GM21786 (cell line): Measurements from ENCODE around the gene ALOX5.
"Not testable (repeated sequence)": the region's sequence is repeated elsewhere in the genome, so short reads cannot be mapped to it uniquely, and the experiment has no call there.

Experiments
- ATAC-seq: cut with Tn5 transposase; IDR thresholded peaks from one replicate; pipeline ENCODE4 v1.9.1; 2021; ENCODE audit not compliant: unreplicated experiment

Gene ALOX5

DNA sequence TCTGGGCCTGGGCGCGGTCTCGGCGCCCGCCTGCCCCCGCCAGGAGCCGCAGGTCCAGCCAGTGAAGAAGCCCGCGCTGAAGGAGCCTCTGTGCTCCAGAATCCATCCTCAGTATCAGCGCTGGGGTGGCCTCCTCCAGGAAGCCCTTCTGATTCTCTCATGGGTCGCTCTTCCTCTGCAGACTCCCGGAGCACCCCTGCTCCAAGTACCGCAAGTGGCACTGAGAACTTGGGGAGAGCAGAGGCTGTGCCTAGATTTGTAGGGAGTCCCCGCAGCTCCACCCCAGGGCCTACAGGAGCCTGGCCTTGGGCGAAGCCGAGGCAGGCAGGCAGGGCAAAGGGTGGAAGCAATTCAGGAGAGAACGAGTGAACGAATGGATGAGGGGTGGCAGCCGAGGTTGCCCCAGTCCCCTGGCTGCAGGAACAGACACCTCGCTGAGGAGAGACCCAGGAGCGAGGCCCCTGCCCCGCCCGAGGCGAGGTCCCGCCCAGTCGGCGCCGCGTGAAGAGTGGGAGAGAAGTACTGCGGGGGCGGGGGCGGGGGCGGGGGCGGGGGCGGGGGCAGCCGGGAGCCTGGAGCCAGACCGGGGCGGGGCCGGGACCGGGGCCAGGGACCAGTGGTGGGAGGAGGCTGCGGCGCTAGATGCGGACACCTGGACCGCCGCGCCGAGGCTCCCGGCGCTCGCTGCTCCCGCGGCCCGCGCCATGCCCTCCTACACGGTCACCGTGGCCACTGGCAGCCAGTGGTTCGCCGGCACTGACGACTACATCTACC is at the start of gene ALOX5:
ALOX5 (plus strand) TSS at position 641 of the 774 bp plus-strand sequence; CDS start at position 705, 64 bp downstream.
- ATAC-seq: peak; percentile 58

DNA sequence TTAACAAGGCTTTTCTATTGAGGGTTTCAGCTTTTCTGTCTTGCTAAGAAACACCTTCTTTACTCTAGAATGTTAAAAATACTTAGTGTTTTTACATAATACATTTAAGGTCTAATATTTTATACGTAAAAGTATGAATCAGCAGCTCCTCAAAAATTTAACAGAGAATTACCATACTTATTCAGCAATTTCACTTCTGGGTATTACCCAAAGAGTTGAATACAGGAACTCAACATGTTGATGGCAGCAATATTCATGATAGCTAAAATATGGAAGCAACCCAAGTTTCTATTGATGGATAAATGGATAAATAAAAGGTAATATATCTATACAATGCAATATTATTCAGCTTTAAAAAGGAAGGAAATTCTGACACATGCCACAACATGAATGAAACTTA is 48.9 kb upstream of the ALOX5 start:
- ATAC-seq: no peak

DNA sequence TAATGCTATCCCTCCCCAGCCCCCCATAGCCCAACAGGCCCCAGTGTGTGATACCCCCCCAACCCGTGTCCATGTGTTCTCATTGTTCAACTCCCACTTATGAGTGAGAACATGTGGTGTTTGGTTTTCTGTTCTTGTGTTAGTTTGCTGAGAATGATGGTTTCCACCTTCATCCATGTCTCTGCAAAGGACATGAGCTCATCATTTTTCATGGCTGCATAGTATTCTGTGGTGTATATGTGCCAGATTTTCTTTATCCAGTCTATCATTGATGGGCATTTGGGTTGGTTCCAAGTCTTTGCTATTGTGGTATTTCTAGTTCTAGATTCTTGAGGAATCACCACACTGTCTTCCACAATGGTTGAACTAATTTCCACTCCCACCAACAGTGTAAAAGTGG is 47.2 kb upstream of the ALOX5 start:
- not testable (repeated sequence) for ATAC-seq

- ATAC-seq: not testable (repeated sequence)
Observed at GRCh38 chr10:45331824-45332223, 42.2 kb upstream of the ALOX5 start.

- no peak for ATAC-seq
Observed at GRCh38 chr10:45339894-45340293, 34.1 kb upstream of the ALOX5 start.

- ATAC-seq: not testable (repeated sequence)
Observed at GRCh38 chr10:45340420-45340819, 33.6 kb upstream of the ALOX5 start.

GRCh38 chr10:45346652-45347335 is 27.2 kb upstream of the ALOX5 start:
- ATAC-seq: not testable (repeated sequence)

GRCh38 chr10:45347464-45347863 is 26.6 kb upstream of the ALOX5 start:
- not testable (repeated sequence) for ATAC-seq

- ATAC-seq: not testable (repeated sequence)
Observed at GRCh38 chr10:45348196-45348765, 25.7 kb upstream of the ALOX5 start.

GRCh38 chr10:45353186-45353585 is 20.8 kb upstream of the ALOX5 start:
- peak; percentile 42 for ATAC-seq

DNA sequence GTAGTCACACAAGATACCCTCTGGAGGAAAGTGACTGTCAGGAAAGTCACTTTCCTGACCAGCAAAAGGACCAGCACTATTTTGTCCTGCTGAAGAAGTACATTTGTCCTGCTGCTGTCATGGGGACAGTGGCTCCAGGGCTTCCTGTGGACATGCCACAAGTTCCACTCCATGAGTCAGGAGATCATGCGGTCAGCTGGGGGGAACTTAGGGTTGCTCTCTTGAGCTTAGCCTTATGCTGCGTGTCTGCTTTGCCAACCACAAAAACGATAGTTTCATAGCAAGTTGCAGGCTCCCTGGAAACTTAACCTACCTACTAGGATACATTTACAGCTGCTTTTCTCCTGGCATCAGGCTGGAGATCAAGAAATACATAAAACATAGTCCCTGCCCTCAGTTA is 19.8 kb upstream of the ALOX5 start:
- peak; percentile 38 for ATAC-seq

DNA sequence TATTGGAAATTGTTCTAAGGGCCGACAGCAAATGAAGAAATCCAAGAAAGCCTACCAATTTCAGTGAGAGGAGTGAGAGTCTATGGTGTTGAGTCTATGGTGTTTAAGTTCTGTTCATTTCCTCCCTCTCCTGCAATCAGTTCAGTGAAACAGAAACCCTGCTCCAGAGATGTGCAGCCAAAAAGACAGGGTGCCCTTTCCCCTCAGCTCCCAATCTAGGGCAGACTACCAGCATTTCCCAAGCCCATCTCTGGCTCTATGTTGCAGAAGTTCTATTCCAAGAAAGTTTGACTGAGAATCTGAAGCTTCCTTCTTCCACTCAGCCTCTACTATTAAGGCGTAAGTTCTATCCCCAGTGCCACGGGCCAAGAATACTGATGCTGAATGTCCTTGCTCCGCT is 18.5 kb upstream of the ALOX5 start:
- no peak for ATAC-seq

- not testable (repeated sequence) for ATAC-seq
Observed at GRCh38 chr10:45358961-45359360, 15.1 kb upstream of the ALOX5 start.

DNA sequence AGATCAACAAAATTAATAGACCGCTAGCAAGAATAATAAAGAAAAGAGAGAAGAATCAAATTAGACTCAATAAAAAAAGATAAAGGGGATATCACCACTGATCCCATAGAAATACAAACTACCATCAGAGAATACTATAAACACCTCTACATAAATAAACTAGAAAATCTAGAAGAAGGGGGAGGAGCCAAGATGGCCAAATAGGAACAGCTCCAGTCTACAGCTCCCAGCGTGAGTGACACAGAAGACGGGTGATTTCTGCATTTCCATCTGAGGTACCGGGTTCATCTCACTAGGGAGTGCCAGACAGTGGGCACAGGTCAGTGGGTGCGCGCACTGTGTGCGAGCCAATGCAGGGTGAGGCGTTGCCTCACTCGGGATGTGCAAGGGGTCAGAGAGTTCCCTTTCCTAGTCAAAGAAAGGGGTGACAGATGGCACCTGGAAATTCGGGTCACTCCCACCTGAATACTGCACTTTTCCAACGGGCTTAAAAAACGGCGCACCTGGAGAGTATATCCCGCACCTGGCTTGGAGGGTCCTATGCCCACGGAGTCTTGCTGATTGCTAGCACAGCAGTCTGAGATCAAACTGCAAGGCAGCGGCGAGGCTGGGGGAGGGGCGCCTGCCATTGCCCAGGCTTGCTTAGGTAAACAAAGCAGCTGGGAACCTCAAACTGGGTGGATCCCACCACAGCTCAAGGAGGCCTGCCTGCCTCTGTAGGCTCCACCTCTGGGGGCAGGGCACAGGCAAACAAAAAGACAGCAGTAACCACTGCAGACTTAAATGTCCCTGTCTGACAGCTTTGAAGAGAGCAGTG is 11.8 kb upstream of the ALOX5 start:
- ATAC-seq: not testable (repeated sequence)

DNA sequence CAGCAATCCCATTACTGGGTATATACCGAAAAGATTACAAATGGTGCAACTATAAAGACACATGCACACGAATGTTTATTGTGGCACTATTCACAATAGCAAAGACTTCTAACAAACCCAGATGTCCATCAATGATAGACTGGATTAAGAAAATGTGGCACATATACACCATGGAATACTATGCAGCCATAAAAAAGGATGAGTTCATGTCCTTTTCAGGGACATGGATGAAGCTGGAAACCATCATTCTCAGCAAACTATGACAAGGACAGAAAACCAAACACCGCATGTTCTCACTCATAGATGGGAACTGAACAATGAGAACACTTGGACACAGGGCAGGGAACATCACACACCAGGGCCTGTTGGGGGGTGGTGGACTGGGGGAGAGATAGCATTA is 6.4 kb upstream of the ALOX5 start:
- not testable (repeated sequence) for ATAC-seq

GRCh38 chr10:45368181-45368580 is 5.8 kb upstream of the ALOX5 start:
- ATAC-seq: no peak

DNA sequence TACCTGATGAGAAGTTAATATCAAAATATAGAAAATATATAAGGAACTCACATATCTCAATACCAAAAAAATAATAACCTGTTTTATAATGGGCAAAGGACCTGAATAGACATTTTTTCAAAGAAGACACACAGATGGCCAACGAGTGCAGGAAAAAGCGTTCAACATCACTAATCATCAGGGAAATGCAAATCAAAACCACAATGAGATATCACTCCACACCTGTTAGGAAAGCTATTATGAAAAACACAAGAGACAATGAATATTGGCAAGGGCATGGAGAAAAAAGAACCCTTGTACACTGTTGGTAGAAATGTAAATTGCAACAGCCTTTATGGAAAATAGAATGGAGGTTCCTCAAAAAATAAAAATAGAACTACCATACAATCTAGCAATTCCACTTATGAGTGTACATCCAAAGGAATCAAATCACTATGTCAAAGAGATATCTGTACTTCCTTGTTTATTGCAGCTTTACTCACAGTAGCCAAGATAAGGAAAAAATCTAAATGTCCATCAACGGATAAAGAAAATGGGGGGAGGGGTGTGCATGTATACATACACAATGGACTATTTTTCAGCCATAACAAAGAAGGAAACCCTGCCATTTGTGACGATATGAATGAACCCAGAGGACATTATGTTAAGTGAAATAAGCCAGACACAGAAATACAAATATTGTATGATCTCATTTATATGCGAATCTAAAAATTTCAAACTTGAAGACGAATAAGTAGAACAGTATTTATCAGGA is 3.6 kb upstream of the ALOX5 start:
- ATAC-seq: no peak

GRCh38 chr10:45371560-45371959 is 2.5 kb upstream of the ALOX5 start:
- no peak for ATAC-seq

- no peak for ATAC-seq
Observed at GRCh38 chr10:45372251-45372951, 1.6 kb upstream of the ALOX5 start.
